H1 (cell line): Measurements from ENCODE around the gene KIF23. TPM values are rescaled to one million over a fixed set of nuclear protein-coding genes. Genes with fewer than 3 reads are reported as not detected.

Experiments
- CTCF ChIA-PET: fragments of 300-600 bp; sonication (Branson Sonifier 250); formaldehyde crosslinking; loops from one replicate; lab custom pipeline; 2021; ENCODE audit not compliant: partially characterized antibody; lab: Charles Lee
- POLR2A ChIA-PET: fragments of 300-600 bp; sonication (Branson Sonifier 250); formaldehyde crosslinking; loops from one replicate; lab custom pipeline; 2021; ENCODE audit warnings: inconsistent platforms; ENCODE audit not compliant: partially characterized antibody; lab: Charles Lee
- DNase-seq, 2 experiments: peaks; one replicate each; pipeline versions ENCODE4 v3.0.0 to v3.0.0-alpha.2; 2010 to 2022; ENCODE audit warnings: low spot score in 2 of 2, low read depth in 1 of 2, mixed read lengths in 1 of 2
- FAIRE-seq: peaks from 2 replicates; lab custom pipeline; 2011; peaks lifted over from hg19 to GRCh38; lab: Jason Lieb, UNC
- H2AFZ ChIP-seq: 2 replicates; pipeline ENCODE4 v1.8.1; 2012; ENCODE audit warnings: low read length, inconsistent platforms
- H2AK5ac ChIP-seq: 2 replicates; pipeline ENCODE4 v1.6.1; 2013; ENCODE audit warnings: low read depth, low read length
- H2BK120ac ChIP-seq: replicated peaks from 2 replicates; pipeline ENCODE3; 2013; ENCODE audit warnings: low read depth, low read length, inconsistent platforms
- H2BK12ac ChIP-seq: 2 replicates; pipeline ENCODE4 v1.6.1; 2013; ENCODE audit warnings: low read depth, low read length
- H2BK15ac ChIP-seq: 2 replicates; pipeline ENCODE4 v1.6.1; 2013; ENCODE audit warnings: low read length
- H2BK20ac ChIP-seq: 2 replicates; pipeline ENCODE4 v1.6.1; 2013; ENCODE audit warnings: low read length
- H2BK5ac ChIP-seq: 2 replicates; pipeline ENCODE4 v1.6.1; 2013; ENCODE audit warnings: low read depth, low read length
- H3K14ac ChIP-seq: 2 replicates; pipeline ENCODE4 v1.6.1; 2013; ENCODE audit warnings: inconsistent platforms; ENCODE audit not compliant: insufficient read length
- H3K18ac ChIP-seq: 2 replicates; pipeline ENCODE4 v1.6.1; 2013; ENCODE audit warnings: low read length; ENCODE audit errors: extremely low read depth
- H3K23ac ChIP-seq: 2 replicates; pipeline ENCODE4 v1.6.1; 2013; ENCODE audit warnings: inconsistent platforms; ENCODE audit not compliant: insufficient read length
- H3K23me2 ChIP-seq: 2 replicates; pipeline ENCODE4 v1.6.1; 2013; ENCODE audit warnings: low read depth, low read length
- H3K27ac ChIP-seq: 2 replicates; pipeline ENCODE4 v1.6.1; 2011; ENCODE audit warnings: low read depth, low read length, inconsistent platforms
- H3K27me3 ChIP-seq, 4 experiments: replicated peaks in 1 of 4; 1 replicate in 1 of 4; 2 replicates in 3 of 4; pipeline versions ENCODE4 v1.6.1 to v1.8.1; 2011 to 2013; ENCODE audit warnings: low read length in 3 of 4, mild to moderate bottlenecking in 3 of 4, inconsistent platforms in 2 of 4, mixed read lengths in 2 of 4, moderate library complexity in 1 of 4; ENCODE audit not compliant: control insufficient read depth in 3 of 4, insufficient read depth in 3 of 4; ENCODE audit errors: extremely low read depth in 1 of 4
- H3K36me3 ChIP-seq, 4 experiments: 2 replicates each; pipeline versions ENCODE4 v1.6.1 to v1.8.1; 2011 to 2013; ENCODE audit warnings: mild to moderate bottlenecking in 4 of 4, low read length in 3 of 4, moderate library complexity in 2 of 4, control low read depth in 1 of 4, inconsistent platforms in 1 of 4; ENCODE audit not compliant: insufficient read depth in 4 of 4, control insufficient read depth in 2 of 4
- H3K4ac ChIP-seq: replicated peaks from 2 replicates; pipeline ENCODE3; 2013; ENCODE audit warnings: low read length, low read depth, mixed read lengths, inconsistent platforms; ENCODE audit not compliant: insufficient read length
- H3K4me1 ChIP-seq, 4 experiments: replicated peaks in 1 of 4; 1 replicate in 1 of 4; 2 replicates in 3 of 4; pipeline versions ENCODE4 v1.6.1 to v1.8.1; 2011 to 2013; ENCODE audit warnings: low read length in 3 of 4, inconsistent platforms in 2 of 4, mixed read lengths in 1 of 4; ENCODE audit not compliant: insufficient read depth in 4 of 4, control insufficient read depth in 3 of 4
- H3K4me2 ChIP-seq, 2 experiments: 2 replicates each; pipeline versions ENCODE4 v1.6.1 to v1.8.1; 2011 to 2013; ENCODE audit warnings: low read depth in 2 of 2, low read length in 2 of 2, control low read depth in 1 of 2, inconsistent platforms in 1 of 2, mild to moderate bottlenecking in 1 of 2; ENCODE audit not compliant: insufficient read depth in 1 of 2
- H3K4me3 ChIP-seq, 4 experiments: fragments of 200-600, 300-600 bp in 1 of 4; sonication (generic), shearing (Covaris generic), sonication (Bioruptor Twin) in 1 of 4; 2 replicates each; pipeline versions ENCODE4 v1.5.1 to v1.8.1; 2011 to 2016; ENCODE audit warnings: low read length in 4 of 4, low read depth in 3 of 4, control low read depth in 2 of 4, inconsistent platforms in 2 of 4, mild to moderate bottlenecking in 2 of 4, mixed read lengths in 1 of 4, moderate library complexity in 1 of 4; ENCODE audit not compliant: insufficient read depth in 2 of 4; ENCODE audit errors: extremely low read depth in 1 of 4
- H3K56ac ChIP-seq: replicated peaks from 2 replicates; pipeline ENCODE3; 2013; ENCODE audit warnings: low read depth, mild to moderate bottlenecking, mixed read lengths, low read length, inconsistent platforms; ENCODE audit not compliant: insufficient read length
- H3K79me1 ChIP-seq: 2 replicates; pipeline ENCODE4 v1.6.1; 2013; ENCODE audit warnings: low read depth, low read length, control low read depth
- H3K79me2 ChIP-seq, 2 experiments: 2 replicates each; pipeline versions ENCODE4 v1.6.1 to v1.8.1; 2012 to 2013; ENCODE audit warnings: low read length in 2 of 2, mild to moderate bottlenecking in 2 of 2, inconsistent platforms in 1 of 2; ENCODE audit not compliant: insufficient read depth in 2 of 2, control insufficient read depth in 1 of 2
- H3K9ac ChIP-seq, 4 experiments: replicated peaks in 1 of 4; 1 replicate in 1 of 4; 2 replicates in 3 of 4; pipeline versions ENCODE4 v1.6.1 to v1.8.1; 2011 to 2013; ENCODE audit warnings: low read depth in 3 of 4, low read length in 3 of 4, control low read depth in 2 of 4, mild to moderate bottlenecking in 2 of 4, moderate library complexity in 2 of 4, inconsistent platforms in 1 of 4; ENCODE audit errors: extremely low read depth in 1 of 4
- H3K9me3 ChIP-seq, 2 experiments: 2 replicates each; pipeline versions ENCODE4 v1.6.1 to v1.8.1; 2012 to 2013; ENCODE audit warnings: mild to moderate bottlenecking in 2 of 2, moderate library complexity in 2 of 2, control low read depth in 1 of 2, inconsistent platforms in 1 of 2, low read depth in 1 of 2, low read length in 1 of 2, mixed read lengths in 1 of 2; ENCODE audit not compliant: insufficient read depth in 2 of 2
- H4K20me1 ChIP-seq, 2 experiments: replicated peaks in 1 of 2; 2 replicates each; pipeline versions ENCODE3 to v1.8.1; 2011 to 2013; ENCODE audit warnings: inconsistent platforms in 2 of 2, low read length in 2 of 2, mild to moderate bottlenecking in 1 of 2; ENCODE audit not compliant: insufficient read depth in 2 of 2, control insufficient read depth in 1 of 2
- H4K5ac ChIP-seq: 2 replicates; pipeline ENCODE4 v1.6.1; 2013; ENCODE audit warnings: low read length, low read depth, mixed read lengths, inconsistent platforms; ENCODE audit not compliant: insufficient read length
- H4K8ac ChIP-seq: 2 replicates; pipeline ENCODE4 v1.8.0; 2013; ENCODE audit warnings: mild to moderate bottlenecking, moderate library complexity, low read length, inconsistent platforms; ENCODE audit not compliant: insufficient read depth; ENCODE audit errors: extremely low read depth
- H4K91ac ChIP-seq: replicated peaks from 2 replicates; pipeline ENCODE3; 2013; ENCODE audit warnings: low read length, mixed read lengths, inconsistent platforms; ENCODE audit not compliant: insufficient read length
- JUND ChIP-seq: IDR thresholded peaks from 2 replicates; pipeline ENCODE4 v1.6.1; 2011; ENCODE audit warnings: mild to moderate bottlenecking, improper control_type of control experiment, low read length
- KDM4A ChIP-seq: IDR thresholded peaks from one replicate; pipeline ENCODE4 v1.7.1; 2012; ENCODE audit warnings: low read depth, mild to moderate bottlenecking, moderate library complexity, low read length, inconsistent platforms; ENCODE audit not compliant: severe bottlenecking
- KDM5A ChIP-seq: fragments of 200-600 bp; IDR thresholded peaks from 2 replicates; pipeline ENCODE4 v1.7.1; 2012; ENCODE audit warnings: mild to moderate bottlenecking, low read length, inconsistent platforms, mixed read lengths
- RBBP5 ChIP-seq: IDR thresholded peaks from 2 replicates; pipeline ENCODE4 v1.7.1; 2012; ENCODE audit warnings: low read depth, mild to moderate bottlenecking, inconsistent platforms, low read length, moderate library complexity, borderline replicate concordance
- WGBS, 2 experiments: shearing (Covaris generic) in 1 of 2; methylation state at CpG; one replicate each; pipeline versions ENCODE4 v1.1.6 to v1.1.7; 2013 to 2015; ENCODE audit warnings: low lambda C conversion rate in 2 of 2, mixed read lengths in 2 of 2, inconsistent platforms in 1 of 2, low coverage in 1 of 2, missing lambda C conversion rate in 1 of 2; ENCODE audit not compliant: insufficient replicate concordance in 2 of 2, insufficient coverage in 1 of 2, insufficient read length in 1 of 2; ENCODE audit errors: extremely low coverage in 1 of 2, missing lambda C conversion rate in 1 of 2; 5-methylcytosine and 5-hydroxymethylcytosine counted together
- polyA plus RNA-seq, 7 experiments: library from polyadenylated mRNA; depleted of rRNA in 3 of 7; stranded (reverse) in 5 of 7; unstranded in 2 of 7; fragments of >200 nt in 5 of 7; fragments of 200-250 nt in 2 of 7; gene quantifications; 1 replicate in 5 of 7; 2 replicates in 1 of 7; 4 replicates in 1 of 7; pipeline versions ENCODE4 v1.2.1 to v1.2.3, GENCODE V29; 2011 to 2013; ENCODE audit warnings: missing spikeins in 2 of 7, mixed read lengths in 2 of 7
- total RNA-seq: library from RNA; stranded (reverse); fragmentation: NEBNext Ultra II Directional; extraction: Animal tissue kit (Norgen Biotek cat#: 25700); gene quantifications from 2 replicates; pipeline ENCODE4 v1.2.1, GENCODE V29; 2021

The KIF23 gene
- total and polyA plus RNA-seq, 2 of the 8 experiments (the other 6 are each of a cell fraction or from before 2014, with no cell fraction given): 26.2 to 77.4 TPM

- Histone ChIP-seq H3K4ac (no peak overlapping the region), H3K9me3 (no peaks in the 10 kb centered on the region), H3K18ac (peak overlapping the region; percentile 79; the same call in 1 of the 2 replicates), H2AFZ (peak overlapping the region; percentile 98), H2AK5ac (no peak overlapping the region), H4K20me1 (peaks cover 20 to 26% of the 10 kb centered on the region in 2 experiments), H3K27ac (peak overlapping the region; percentile 53; the same call in 1 of the 2 replicates), H4K5ac (peak overlapping the region; percentile 79), H3K14ac (no peak overlapping the region), H3K79me2 (peaks cover 14 to 32% of the 10 kb centered on the region in 2 experiments), H3K23ac (no peak overlapping the region), H2BK120ac (no peak overlapping the region), H3K36me3 (peaks cover 13 to 54% (median 38%) of the 10 kb centered on the region in 4 experiments), H4K8ac (no peak overlapping the region; the same call in 1 of the 2 replicates), H4K91ac (peak overlapping the region; percentile 51), H3K23me2 (peaks cover 7% of the 10 kb centered on the region; the same call in 1 of the 2 replicates), H3K4me2 (peak overlapping the region; percentile 96 to 100), H3K9ac (peak overlapping the region in 3 of 4 experiments; percentile 2 to 86 (median 82); a peak in 6 of 7 replicates), H3K27me3 (no peaks in the 10 kb centered on the region), H2BK5ac (peak overlapping the region; percentile 41), H2BK20ac (no peak overlapping the region), H2BK15ac (no peak overlapping the region), H3K4me3 (peak overlapping the region; percentile 68 to 98 (median 92)), H2BK12ac (no peak overlapping the region), H3K79me1 (peaks cover 3% of the 10 kb centered on the region; the same call in 1 of the 2 replicates), H3K56ac (no peak overlapping the region), H3K4me1 (peaks cover 0 to 7% (median 1%) of the 10 kb centered on the region in 4 experiments; a peak in 3 of 7 replicates)
- no peak for DNase-seq
- FAIRE-seq: no peak
- TF ChIP-seq JUND (no peak), KDM5A (no peak), KDM4A (peak; percentile 48), RBBP5 (peak; percentile 18; the same call in 1 of the 2 replicates)
- POLR2A ChIA-PET: interaction anchor here (0.6 to 9.7 kb wide), 49 partner anchors 9 to 1076 kb away, joined by 3 to 207 read pairs (median 4); partner anchors contain the start of genes KIF23 and TLE3
- WGBS, 2 experiments: 9% methylated on average over 32 of the region's 32 CpGs; no CpG with 5 or more reads in 1 of the 2 experiments
- CTCF ChIA-PET: interaction anchor here (0.8 to 3.0 kb wide), 5 partner anchors 10 to 20 kb away, joined by 3 to 14 read pairs (median 6); no protein-coding TSS in a partner anchor
Measured at GRCh38 chr15:69451951-69452691, 38.0 kb downstream of the KIF23 start.
